GM12801 (cell line): ENCODE measurements around the gene VPS37C.

Source experiments
- TF ChIP-seq, protein P1 (sequence below): IDR thresholded peaks from one replicate; pipeline ENCODE4 v1.5.1; 2011; ENCODE audit warnings: control low read depth; ENCODE audit not compliant: insufficient read length; ENCODE audit errors: extremely low read depth

Gene VPS37C

DNA sequence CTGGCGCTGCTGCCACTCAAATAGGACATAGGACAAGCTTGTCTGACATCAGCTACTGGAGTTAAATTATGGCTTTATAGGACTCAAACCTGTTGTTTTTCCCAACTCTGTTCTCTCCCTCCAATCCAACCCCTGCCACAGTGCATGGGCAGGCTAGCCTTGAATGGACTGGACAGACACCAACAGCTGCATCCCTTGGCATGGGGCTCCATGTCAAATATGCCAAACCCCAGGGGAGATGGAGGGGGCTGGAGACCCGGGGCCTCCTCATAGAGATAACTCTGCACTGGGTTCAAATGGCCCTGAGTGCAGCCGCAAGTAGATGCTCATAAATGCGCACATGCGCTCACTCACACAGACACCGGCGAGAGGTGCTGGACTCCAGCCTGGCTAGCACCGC is 30.0 kb downstream of the VPS37C start:
- TF ChIP-seq, protein P1, sequence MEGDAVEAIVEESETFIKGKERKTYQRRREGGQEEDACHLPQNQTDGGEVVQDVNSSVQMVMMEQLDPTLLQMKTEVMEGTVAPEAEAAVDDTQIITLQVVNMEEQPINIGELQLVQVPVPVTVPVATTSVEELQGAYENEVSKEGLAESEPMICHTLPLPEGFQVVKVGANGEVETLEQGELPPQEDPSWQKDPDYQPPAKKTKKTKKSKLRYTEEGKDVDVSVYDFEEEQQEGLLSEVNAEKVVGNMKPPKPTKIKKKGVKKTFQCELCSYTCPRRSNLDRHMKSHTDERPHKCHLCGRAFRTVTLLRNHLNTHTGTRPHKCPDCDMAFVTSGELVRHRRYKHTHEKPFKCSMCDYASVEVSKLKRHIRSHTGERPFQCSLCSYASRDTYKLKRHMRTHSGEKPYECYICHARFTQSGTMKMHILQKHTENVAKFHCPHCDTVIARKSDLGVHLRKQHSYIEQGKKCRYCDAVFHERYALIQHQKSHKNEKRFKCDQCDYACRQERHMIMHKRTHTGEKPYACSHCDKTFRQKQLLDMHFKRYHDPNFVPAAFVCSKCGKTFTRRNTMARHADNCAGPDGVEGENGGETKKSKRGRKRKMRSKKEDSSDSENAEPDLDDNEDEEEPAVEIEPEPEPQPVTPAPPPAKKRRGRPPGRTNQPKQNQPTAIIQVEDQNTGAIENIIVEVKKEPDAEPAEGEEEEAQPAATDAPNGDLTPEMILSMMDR, result no peak

DNA sequence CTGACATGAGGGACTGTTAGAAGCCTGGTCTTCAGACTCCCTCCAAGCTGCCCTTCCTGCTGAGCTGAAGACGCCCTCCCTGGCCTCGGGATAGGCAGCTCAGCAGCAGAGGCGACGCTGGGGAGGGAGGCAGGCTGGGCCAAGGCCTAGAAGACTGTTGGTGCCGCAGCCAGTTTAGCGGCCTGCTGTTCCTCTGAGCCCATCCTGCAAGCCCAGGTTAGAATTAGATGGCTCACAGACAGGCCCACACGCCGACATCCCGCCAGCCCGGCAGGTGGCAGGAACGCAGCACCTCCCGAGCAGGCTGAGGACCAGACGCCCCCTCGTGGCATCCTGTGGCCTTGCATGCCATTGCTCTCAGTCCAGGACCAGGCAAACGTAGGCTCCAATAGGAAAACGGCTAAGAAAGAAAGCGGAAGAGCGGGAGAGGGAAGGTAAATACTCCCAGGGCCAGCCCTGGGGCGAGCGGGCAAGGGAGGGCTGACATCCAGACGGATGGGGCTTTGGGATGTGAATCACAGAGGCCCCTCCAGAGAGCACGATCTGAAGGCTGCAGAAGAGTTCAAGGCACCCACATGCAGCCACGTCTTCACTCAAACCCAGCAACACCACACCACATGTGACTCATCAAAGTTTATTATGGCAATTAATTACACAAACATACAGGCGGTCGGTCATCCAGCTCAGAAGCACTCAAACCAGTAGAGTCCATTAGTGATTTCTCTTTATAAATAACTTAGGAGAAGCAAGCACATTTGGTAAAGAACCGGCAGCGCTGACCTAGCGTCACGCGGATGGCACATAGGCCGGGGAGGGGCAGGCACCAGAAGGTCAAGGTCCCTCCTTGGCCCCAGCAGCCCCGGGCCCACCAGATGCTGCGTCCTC is 31.3 kb downstream of the VPS37C start:
- TF ChIP-seq, protein P1, result peak; percentile 95

DNA sequence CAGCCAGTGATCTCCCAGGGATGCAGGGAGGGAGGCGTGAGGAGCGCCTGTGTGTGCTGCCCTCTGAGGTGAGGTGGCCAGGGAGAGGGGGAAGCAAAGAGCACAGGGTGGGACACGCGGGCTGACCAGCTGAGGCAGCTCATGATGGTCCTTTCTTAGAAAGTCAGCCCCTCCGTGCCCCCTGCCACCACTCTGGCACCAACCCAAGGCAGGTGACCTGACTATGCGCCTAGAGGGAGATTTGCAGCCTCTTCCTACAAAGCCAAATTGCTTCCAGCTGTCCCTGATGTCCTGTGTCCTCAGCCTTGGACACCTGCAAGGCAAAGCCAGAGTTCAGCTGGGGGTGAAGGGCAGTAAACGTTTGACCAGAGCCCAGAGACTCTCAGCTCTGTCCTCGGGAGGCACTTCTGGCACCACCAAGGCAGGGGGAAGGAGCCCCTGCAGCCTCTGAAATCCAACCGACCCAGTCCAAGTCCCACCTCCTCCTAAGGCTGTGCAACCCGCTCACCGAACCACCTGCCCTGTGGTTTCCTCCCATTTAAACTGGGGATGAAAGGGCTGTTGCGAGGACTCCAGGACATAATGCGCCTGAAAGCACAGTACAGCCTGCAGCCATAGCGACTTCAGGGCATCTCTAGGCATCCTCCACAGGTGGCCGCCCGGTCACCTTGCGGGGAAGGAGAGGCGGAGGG is 32.1 kb downstream of the VPS37C start:
- TF ChIP-seq, protein P1, result no peak

DNA sequence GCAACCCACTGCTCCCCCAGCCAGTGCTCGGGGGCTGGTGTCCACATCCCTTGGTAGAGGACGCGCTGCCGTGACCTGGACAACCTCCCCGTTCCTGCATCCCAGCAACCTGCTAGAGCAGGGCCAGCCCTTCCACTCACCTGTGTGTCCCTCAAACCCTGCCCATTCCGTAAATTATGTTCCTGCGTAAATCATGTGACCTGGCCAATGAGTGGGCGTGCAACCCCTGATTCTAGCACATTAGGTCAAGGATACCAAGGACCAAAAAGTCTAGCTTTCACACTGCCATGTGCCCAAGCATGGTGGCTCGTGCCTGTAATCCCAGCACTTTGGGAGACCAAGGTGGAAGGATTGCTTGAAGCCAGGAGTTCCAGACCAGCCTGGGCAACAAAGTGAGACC is 33.2 kb downstream of the VPS37C start:
- TF ChIP-seq, protein P1, result no peak

DNA sequence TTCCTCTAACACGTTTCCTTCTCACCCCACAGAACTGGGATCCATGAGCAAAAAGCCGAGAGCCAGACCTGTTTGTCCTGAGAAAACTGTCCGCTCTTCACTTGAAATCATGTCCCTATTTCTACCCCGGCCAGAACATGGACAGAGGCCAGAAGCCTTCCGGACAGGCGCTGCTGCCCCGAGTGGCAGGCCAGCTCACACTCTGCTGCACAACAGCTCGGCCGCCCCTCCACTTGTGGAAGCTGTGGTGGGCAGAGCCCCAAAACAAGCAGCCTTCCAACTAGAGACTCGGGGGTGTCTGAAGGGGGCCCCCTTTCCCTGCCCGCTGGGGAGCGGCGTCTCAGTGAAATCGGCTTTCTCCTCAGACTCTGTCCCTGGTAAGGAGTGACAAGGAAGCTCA is 35.0 kb downstream of the VPS37C start:
- TF ChIP-seq, protein P1, result no peak

DNA sequence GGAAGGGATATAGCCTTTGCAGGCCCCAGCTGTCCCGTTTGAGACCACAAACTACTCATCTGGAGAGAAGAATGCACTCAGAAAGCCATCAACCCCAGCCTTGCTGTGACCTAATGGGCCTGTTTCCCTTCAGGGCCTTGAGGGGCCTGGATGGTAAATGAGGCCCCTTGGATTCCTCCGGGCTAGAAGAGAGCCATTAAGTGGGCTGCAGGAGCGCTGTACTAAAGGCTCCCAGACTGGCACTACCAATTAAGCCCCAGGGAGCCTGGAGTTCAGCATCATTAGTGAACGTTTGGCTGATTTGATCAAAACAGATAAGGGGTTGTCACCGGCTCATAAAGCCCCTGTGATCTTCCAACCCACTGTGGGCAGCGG is 35.9 kb downstream of the VPS37C start:
- TF ChIP-seq, protein P1, result no peak

DNA sequence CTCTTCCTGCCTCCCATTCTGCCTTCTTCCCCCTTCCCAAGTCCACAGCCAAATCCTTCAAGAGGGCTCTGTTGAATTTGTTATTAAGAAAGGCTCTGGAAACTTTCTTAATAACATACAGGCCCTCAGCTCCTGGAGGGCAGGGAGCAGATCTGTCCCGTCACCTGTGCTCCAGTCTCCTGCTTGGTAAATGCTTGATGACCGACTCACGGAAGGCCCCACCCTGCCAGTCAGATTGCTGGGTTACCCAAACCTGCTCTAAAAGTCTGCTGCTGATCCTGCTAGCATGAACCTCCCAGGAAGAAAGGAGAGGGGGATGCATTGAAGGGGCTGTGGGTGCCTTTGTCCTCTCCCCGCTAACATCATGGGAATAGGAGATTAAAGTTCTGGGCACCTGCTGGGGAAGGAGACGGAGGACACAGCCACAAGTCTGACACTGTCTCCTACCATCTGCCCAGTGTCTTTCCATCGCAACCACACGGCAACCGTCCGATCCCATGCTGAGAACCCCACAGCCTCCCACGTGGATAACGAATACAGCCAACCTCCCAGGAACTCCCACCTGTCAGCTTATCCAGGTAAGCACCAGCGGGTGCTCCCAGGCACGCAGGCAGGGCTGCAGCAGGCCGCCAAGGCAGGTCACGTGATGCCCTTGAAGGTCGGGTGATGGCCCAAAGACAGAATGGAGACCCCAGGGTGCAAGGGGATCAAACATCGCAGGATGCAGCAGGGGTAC is 36.5 kb downstream of the VPS37C start:
- TF ChIP-seq, protein P1, result no peak
